ENCODE data around the gene CEMIP. TPM values are rescaled to one million over a fixed set of nuclear protein-coding genes. Genes with fewer than 3 reads are reported as not detected.
"Not testable (repeated sequence)": the region's sequence is repeated elsewhere in the genome, so short reads cannot be mapped to it uniquely, and the experiment has no call there.

Gene CEMIP
- total RNA-seq, 2 donors from 2014 or later = 0.05 to 0.09 TPM

DNA sequence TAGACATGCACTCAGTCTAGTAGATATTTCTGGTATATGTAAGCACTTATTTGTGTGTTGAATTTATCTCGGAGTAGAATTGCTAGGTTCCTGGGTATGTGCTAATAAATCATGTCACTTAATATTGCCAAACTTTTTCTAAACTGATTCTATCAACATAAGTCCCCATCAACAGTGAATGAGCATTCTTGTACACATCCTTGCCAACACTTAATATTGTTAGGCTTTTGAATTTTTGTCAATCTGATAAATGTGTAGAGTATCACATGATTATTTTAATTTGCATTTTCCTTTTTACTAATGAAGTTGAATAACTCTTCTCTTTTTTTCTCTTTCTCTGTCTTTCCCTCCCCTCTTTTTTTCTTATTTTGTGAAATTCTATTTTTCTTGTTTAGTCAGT is 33.3 kb upstream of the CEMIP start:
- ATAC-seq (replicated peaks in 1 of 2) = no peak
- Mint-ChIP-seq H3K4me1 (ENCODE audit: low read depth) (no peaks in the 10 kb centered on the region), H3K9me3 (peaks cover 0 to 2% of the 10 kb centered on the region in 2 donors), H3K27ac (peak overlapping the region; percentile 94), H3K4me3 (no peak overlapping the region), H3K27me3 (ENCODE audit: low read depth) (no peaks in the 10 kb centered on the region), H3K36me3 (ENCODE audit: insufficient read depth in 2 of 2) (peaks cover 3 to 5% of the 10 kb centered on the region in 2 donors)
- no peak for DNase-seq

DNA sequence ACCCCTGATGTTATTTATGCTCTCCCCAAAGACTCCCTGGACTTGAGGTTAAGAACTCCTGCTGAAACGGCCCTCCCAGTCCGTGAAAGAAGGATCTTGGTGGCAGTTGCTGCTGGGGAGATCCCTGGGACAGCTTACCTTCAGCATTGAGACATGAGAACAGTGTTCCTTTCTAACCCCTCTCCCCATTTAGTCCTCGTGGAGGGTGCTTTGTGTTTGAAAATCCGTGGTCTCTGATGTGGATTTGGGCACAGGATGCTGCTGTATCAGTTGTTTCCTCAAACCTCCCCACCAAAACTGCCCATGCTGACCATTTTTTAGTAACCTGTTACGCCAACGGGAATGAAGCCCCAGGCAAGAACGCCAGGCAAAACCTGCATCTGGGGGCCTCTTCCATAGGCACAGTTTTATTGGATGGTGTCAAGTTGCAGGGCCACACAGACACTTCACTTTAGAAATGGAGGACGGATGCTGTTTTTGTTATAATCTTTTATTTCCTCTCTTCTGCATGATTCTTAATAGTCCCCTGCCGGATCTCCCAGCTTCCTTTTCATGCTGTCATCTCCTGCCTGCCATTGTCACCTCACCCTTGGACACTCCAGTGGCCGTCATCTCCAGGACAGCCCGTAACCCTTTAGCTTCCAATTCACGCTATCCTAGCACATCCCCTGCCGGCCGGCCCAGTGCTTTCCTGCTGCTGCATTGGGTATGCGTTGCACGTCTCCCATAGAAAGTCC is 31.7 kb upstream of the CEMIP start:
- H3K4me3 Mint-ChIP-seq = no peak overlapping the region
- ATAC-seq (replicated peaks in 1 of 2) (no peak), DNase-seq (no peak)
- no peaks in the 10 kb centered on the region for H3K4me1 Mint-ChIP-seq (ENCODE audit: low read depth)
- H3K27me3 Mint-ChIP-seq (ENCODE audit: low read depth) = no peaks in the 10 kb centered on the region
- peaks cover 3 to 5% of the 10 kb centered on the region in 2 donors for H3K36me3 Mint-ChIP-seq (ENCODE audit: insufficient read depth in 2 of 2)
- peaks cover 0 to 2% of the 10 kb centered on the region in 2 donors for H3K9me3 Mint-ChIP-seq
- H3K27ac Mint-ChIP-seq = no peak overlapping the region

DNA sequence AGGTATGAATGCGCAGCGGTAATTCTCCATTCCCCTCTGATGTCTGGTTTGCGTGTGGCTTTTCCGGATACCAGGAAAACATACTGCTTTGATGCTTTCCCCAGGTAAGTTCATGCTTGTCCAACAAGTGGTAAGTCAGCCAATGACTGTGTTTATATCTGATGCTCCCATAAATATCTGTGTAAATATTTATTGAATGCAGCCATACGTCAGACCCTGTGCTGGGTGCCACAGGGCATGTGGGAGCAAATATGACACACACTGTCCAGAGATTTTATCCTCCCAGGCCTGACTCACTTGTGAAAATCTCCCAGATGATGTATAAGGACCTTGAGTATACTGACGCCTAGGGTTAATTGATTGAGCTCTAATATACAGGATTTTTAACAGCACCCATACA is 29.6 kb upstream of the CEMIP start:
- peaks cover 3 to 5% of the 10 kb centered on the region in 2 donors for H3K36me3 Mint-ChIP-seq (ENCODE audit: insufficient read depth in 2 of 2)
- H3K27ac Mint-ChIP-seq = no peak overlapping the region
- H3K4me1 Mint-ChIP-seq (ENCODE audit: low read depth) = no peaks in the 10 kb centered on the region
- DNase-seq (no peak), ATAC-seq (replicated peaks in 1 of 2) (no peak)
- H3K27me3 Mint-ChIP-seq (ENCODE audit: low read depth) = no peaks in the 10 kb centered on the region
- H3K4me3 Mint-ChIP-seq = no peak overlapping the region
- peaks cover 0 to 2% of the 10 kb centered on the region in 2 donors for H3K9me3 Mint-ChIP-seq

DNA sequence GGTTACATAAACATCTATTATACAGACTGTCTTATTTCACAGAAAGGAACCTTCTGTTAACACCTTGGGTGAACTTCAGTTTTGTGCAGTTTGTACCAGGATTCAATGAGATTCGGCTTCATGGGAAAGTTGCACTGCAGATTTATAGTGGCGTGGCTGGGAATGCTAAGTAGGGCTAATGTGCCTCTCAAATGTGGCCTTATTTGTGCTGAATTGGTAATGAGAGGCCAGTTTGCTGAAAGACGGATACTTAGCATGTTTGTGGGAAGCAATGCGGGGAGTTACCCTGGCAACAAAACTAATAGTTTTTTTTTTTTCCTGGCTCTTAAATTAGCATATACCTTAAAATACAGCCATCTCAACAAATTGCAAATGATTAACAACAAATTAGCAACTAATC is 28.6 kb upstream of the CEMIP start:
- Mint-ChIP-seq H3K4me1 (ENCODE audit: low read depth) (peaks cover under 1% of the 10 kb centered on the region), H3K27ac (no peak overlapping the region), H3K36me3 (ENCODE audit: insufficient read depth in 2 of 2) (peaks cover 3 to 5% of the 10 kb centered on the region in 2 donors), H3K4me3 (no peak overlapping the region), H3K9me3 (peaks cover 0 to 2% of the 10 kb centered on the region in 2 donors), H3K27me3 (ENCODE audit: low read depth) (no peaks in the 10 kb centered on the region)
- DNase-seq (no peak), ATAC-seq (replicated peaks in 1 of 2) (no peak)

DNA sequence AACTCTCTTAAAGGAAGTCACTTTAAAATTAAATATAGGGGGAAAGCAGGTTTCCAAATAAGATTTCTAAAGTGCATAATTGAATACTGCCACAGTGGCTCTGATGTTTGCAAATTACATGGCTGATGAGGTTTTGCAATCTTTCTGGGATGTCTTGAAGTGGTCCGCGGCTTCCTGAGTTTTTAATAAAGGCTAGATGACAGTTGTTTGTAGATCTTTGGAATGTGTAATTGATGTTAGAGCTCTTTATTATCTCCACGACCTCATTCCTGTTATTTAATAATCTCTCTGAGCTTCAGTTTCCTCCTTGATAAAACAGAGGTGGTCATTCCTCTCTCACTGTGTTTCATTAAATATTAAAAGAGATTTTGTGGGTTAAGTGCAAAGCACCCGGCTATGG is 27.0 kb upstream of the CEMIP start:
- H3K4me3 Mint-ChIP-seq = no peak overlapping the region
- H3K4me1 Mint-ChIP-seq (ENCODE audit: low read depth) = peaks cover 5% of the 10 kb centered on the region
- ATAC-seq (replicated peaks in 1 of 2) (no peak), DNase-seq (no peak)
- no peaks in the 10 kb centered on the region for H3K9me3 Mint-ChIP-seq
- no peak overlapping the region for H3K27ac Mint-ChIP-seq
- peaks cover 3% of the 10 kb centered on the region in 2 donors for H3K36me3 Mint-ChIP-seq (ENCODE audit: insufficient read depth in 2 of 2)
- no peaks in the 10 kb centered on the region for H3K27me3 Mint-ChIP-seq (ENCODE audit: low read depth)

DNA sequence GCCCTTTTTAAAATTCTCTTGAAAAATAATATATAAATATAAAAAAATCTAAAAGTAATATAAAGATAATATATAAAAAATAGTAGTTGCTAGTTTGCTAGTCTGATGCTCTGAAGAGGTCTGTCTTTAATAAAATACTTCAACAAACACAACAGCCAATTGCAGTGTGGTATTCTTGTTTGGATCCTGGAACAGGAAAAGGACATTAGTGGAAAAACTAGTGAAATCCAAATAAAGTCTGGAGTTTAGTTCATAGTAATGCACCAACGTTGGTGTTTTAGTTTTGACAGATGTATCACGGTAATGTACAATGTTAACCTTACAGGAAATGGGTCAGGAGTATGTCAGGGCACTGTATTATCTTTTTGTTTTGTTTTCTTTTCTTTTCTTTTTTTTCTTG is 26.0 kb upstream of the CEMIP start:
- H3K4me3 Mint-ChIP-seq = no peak overlapping the region
- no peaks in the 10 kb centered on the region for H3K9me3 Mint-ChIP-seq
- H3K27me3 Mint-ChIP-seq (ENCODE audit: low read depth) = no peaks in the 10 kb centered on the region
- ATAC-seq (replicated peaks in 1 of 2) (no peak), DNase-seq (no peak)
- H3K36me3 Mint-ChIP-seq (ENCODE audit: insufficient read depth in 2 of 2) = peaks cover 0 to 3% of the 10 kb centered on the region in 2 donors
- peak overlapping the region; percentile 20 for H3K27ac Mint-ChIP-seq
- H3K4me1 Mint-ChIP-seq (ENCODE audit: low read depth) = peaks cover 5% of the 10 kb centered on the region

DNA sequence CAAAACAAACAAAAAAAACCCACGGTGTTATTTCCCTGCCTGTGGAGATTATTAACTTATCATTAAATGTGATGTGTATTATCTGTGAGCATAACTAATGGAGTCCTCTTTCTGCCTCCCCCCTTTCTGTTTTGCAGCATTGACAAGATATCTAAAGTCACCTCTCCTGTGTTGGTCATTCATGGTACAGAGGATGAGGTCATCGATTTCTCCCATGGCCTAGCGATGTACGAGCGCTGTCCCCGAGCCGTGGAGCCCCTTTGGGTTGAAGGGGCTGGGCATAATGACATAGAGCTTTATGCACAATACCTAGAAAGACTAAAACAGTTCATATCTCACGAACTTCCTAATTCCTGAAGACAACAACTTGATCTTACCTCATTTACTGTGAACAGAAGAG is 25.2 kb upstream of the CEMIP start:
- Mint-ChIP-seq H3K9me3 (no peaks in the 10 kb centered on the region), H3K4me3 (no peak overlapping the region), H3K27me3 (ENCODE audit: low read depth) (no peaks in the 10 kb centered on the region), H3K4me1 (ENCODE audit: low read depth) (peaks cover 5% of the 10 kb centered on the region), H3K27ac (peak overlapping the region; percentile 20), H3K36me3 (ENCODE audit: insufficient read depth in 2 of 2) (peaks cover 0 to 3% of the 10 kb centered on the region in 2 donors)
- DNase-seq = no peak
- ATAC-seq (replicated peaks in 1 of 2) = no peak

DNA sequence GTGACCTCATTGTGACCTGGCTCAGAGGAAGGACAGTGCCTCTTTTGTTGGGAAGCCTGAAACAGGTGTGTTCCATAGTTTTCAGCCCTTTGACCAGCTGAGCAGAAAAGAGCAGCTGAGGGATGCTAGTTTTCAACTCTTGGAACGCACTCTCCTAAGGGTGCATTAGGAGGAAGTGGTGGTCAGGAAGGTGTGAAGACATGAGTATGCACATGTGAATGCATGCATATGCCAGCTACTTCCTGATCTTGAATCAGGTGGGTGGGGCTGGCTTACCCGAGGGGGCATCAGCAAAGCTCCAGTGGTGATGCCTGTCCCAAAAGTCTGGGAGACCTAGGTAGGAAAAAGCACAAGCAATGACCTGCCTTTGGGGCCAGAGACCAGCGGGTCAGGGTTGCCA is 23.3 kb upstream of the CEMIP start:
- Mint-ChIP-seq H3K36me3 (ENCODE audit: insufficient read depth in 2 of 2) (no peaks in the 10 kb centered on the region), H3K27ac (no peak overlapping the region), H3K4me3 (no peak overlapping the region), H3K27me3 (ENCODE audit: low read depth) (no peaks in the 10 kb centered on the region), H3K9me3 (no peaks in the 10 kb centered on the region), H3K4me1 (ENCODE audit: low read depth) (peaks cover 5% of the 10 kb centered on the region)
- DNase-seq (no peak), ATAC-seq (replicated peaks in 1 of 2) (no peak)

DNA sequence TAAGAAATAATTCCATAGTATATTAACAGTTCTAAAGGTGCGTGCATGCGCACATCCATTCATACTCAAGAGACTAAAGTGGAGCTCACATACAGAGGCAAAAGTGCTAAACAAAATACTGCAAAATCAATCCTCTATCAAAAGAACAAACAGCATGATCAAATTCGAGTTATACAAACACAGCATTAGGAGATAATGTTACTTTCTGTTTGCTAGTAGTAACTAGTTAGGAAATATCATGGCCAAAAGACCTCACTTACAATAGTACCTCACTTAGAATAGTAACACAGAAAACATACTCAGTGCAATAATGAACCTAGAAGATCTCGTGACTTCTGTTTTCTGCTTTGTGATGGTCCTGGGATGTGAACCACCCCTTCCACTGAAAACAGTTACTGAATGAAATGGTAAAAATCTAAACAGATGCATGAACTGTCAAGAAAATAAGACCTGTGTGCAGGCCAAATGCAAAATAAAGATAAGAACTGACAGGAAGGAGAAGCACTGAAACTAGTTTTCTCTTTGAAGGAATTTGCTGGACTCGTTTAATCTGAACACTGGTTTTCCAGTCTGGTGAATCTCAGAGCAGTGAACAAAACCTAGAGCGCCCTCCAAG is 20.9 kb upstream of the CEMIP start:
- no peak overlapping the region for H3K27ac Mint-ChIP-seq
- no peak for DNase-seq
- peaks cover 5% of the 10 kb centered on the region for H3K4me1 Mint-ChIP-seq (ENCODE audit: low read depth)
- no peak overlapping the region for H3K4me3 Mint-ChIP-seq
- H3K36me3 Mint-ChIP-seq (ENCODE audit: insufficient read depth in 2 of 2) = no peaks in the 10 kb centered on the region
- H3K9me3 Mint-ChIP-seq = no peaks in the 10 kb centered on the region
- ATAC-seq (replicated peaks in 1 of 2) = no peak
- H3K27me3 Mint-ChIP-seq (ENCODE audit: low read depth) = no peaks in the 10 kb centered on the region

DNA sequence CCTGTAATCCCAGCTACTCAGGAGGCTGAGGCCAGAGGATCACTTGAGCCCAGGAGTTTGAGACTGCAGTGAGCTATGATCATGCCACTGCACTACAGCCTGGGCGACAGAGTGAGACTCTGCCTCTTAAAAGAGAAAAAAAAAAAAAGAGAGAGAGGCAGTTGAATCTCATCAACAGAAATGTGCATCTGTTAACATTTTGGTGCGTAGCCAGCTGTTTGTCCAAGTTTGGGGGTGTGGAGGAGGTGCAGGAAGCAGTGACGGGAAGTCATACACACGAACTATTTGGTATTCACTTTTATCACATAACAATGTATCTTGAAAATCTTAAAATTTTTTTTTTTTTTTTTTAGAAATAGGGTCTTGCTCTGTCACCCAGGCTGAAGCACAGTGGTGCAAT is 18.2 kb upstream of the CEMIP start:
- H3K9me3 Mint-ChIP-seq = no peaks in the 10 kb centered on the region
- H3K4me1 Mint-ChIP-seq (ENCODE audit: low read depth) = peaks cover under 1% of the 10 kb centered on the region
- DNase-seq (no peak), ATAC-seq (replicated peaks in 1 of 2) (no peak)
- no peaks in the 10 kb centered on the region for H3K27me3 Mint-ChIP-seq (ENCODE audit: low read depth)
- H3K27ac Mint-ChIP-seq = no peak overlapping the region
- no peak overlapping the region for H3K4me3 Mint-ChIP-seq
- no peaks in the 10 kb centered on the region for H3K36me3 Mint-ChIP-seq (ENCODE audit: insufficient read depth in 2 of 2)

DNA sequence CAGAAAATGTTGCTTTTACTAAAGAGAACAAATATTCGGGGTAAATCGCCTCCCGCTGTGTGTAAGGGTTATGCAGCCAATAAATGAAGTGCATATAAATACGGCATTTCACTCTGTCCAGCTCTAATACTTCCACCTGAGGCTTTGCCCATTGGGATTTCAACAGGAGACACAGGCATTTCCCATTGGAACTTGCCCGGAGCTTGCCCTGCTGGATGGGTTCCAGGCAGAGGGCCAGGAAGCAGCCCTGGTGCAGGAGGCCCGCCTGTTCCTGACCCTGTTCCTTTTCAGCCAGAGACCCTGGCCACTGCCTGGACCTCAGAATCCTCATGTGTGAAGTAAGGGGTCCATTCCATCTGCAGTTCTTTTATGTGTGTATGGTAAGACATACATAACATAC is 17.4 kb upstream of the CEMIP start:
- H3K27me3 Mint-ChIP-seq (ENCODE audit: low read depth) = no peaks in the 10 kb centered on the region
- no peaks in the 10 kb centered on the region for H3K4me1 Mint-ChIP-seq (ENCODE audit: low read depth)
- no peak overlapping the region for H3K27ac Mint-ChIP-seq
- no peak for DNase-seq
- no peak for ATAC-seq (replicated peaks in 1 of 2)
- no peaks in the 10 kb centered on the region for H3K36me3 Mint-ChIP-seq (ENCODE audit: insufficient read depth in 2 of 2)
- H3K9me3 Mint-ChIP-seq = no peaks in the 10 kb centered on the region
- no peak overlapping the region for H3K4me3 Mint-ChIP-seq

DNA sequence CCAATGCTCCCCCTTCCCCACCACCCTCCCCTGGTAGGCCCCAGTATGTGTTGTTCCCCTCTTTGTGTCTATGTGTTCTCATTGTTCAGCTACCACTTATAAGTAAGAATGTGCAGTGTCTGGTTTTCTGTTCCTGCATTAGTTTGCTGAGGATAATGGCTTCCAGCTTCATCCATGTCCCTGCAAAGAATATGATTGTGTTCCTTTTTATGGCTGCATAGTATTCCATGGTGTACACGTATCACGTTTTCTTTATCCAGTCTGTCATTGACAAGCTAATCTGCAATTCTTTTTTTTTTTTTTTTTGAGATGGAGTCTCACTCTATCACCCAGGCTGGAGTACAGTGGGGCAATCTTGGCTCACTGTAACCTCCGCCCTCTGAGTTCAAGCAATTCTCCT is 15.9 kb upstream of the CEMIP start:
- not testable (repeated sequence) for H3K27me3 Mint-ChIP-seq (ENCODE audit: low read depth); H3K4me1 Mint-ChIP-seq (ENCODE audit: low read depth); H3K4me3 Mint-ChIP-seq; H3K36me3 Mint-ChIP-seq (ENCODE audit: insufficient read depth in 2 of 2); H3K27ac Mint-ChIP-seq; H3K9me3 Mint-ChIP-seq; ATAC-seq (replicated peaks in 1 of 2); DNase-seq

DNA sequence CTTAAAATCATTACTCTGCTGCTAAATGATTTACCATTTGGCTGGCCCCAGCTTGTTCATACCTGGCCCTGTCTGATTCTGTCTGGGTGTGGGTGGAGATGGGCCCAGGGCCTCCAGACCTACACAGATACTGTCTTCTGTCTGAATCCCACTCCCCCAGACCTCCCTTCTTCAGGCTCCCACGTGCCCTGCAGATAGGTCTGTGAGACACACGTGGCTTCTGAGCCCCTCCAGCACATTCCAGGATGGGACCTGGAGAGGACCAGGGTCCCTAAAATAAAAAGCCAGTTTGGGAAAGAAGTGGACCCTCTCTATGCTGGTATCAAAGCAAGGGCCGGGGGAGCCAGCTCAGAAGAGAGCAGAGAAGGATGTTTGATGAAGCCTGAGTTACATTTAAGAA is 14.6 kb upstream of the CEMIP start:
- ATAC-seq (replicated peaks in 1 of 2) = no peak
- Mint-ChIP-seq H3K27me3 (ENCODE audit: low read depth) (peaks cover 11% of the 10 kb centered on the region), H3K27ac (no peak overlapping the region), H3K4me3 (no peak overlapping the region), H3K4me1 (ENCODE audit: low read depth) (no peaks in the 10 kb centered on the region), H3K9me3 (no peaks in the 10 kb centered on the region), H3K36me3 (ENCODE audit: insufficient read depth in 2 of 2) (no peaks in the 10 kb centered on the region)
- DNase-seq = no peak

DNA sequence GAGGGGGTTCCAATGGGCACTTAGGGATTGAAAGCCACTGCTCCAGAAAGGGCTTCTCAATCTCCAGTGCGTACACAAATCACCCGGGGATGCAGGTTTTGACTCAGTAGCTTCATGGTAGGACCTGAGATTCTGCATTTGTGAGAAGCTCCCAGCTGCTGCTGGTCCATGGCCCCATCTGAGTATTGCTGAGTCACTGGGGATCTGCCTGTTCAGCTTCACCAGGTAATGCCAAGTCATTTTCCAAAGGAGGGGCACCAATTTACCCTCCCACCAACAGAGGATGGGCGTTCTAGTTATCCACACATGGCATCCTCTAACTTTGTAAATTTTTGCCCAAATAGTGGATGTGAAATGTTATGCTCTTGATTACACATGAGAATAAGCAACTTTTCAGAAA is 12.9 kb upstream of the CEMIP start:
- Mint-ChIP-seq H3K27ac (no peak overlapping the region), H3K36me3 (ENCODE audit: insufficient read depth in 2 of 2) (no peaks in the 10 kb centered on the region), H3K9me3 (no peaks in the 10 kb centered on the region), H3K27me3 (ENCODE audit: low read depth) (peaks cover 14% of the 10 kb centered on the region), H3K4me1 (ENCODE audit: low read depth) (no peaks in the 10 kb centered on the region), H3K4me3 (no peak overlapping the region)
- ATAC-seq (replicated peaks in 1 of 2) (no peak), DNase-seq (no peak)
